NCI-H774 (cell line): ENCODE measurements around the gene SLC13A2.

Experiments
- DNase-seq: peaks from one replicate; lab custom pipeline; 2025; lab: John Stamatoyannopoulos, UW

SLC13A2 gene

GRCh38 chr17:28537219-28537610 lies 63.8 kb downstream of the SLC13A2 start:
- DNase-seq = no peak

GRCh38 chr17:28538296-28538895 lies 65.0 kb downstream of the SLC13A2 start:
- no peak for DNase-seq

GRCh38 chr17:28540231-28540630 lies 66.8 kb downstream of the SLC13A2 start:
- DNase-seq = no peak

GRCh38 chr17:28541439-28541838 lies 68.0 kb downstream of the SLC13A2 start:
- no peak for DNase-seq

- no peak for DNase-seq
These were observed 71.1 kb downstream of the SLC13A2 start for GRCh38 chr17:28544402-28545140.

GRCh38 chr17:28545141-28545503 lies 71.7 kb downstream of the SLC13A2 start:
- no peak for DNase-seq

GRCh38 chr17:28545787-28546415 lies 72.5 kb downstream of the SLC13A2 start:
- no peak for DNase-seq

GRCh38 chr17:28547096-28547622 lies 73.7 kb downstream of the SLC13A2 start:
- no peak for DNase-seq
